Lower leg skin (tissue), 4 donors: ENCODE results near the gene PDE8A. TPM values are rescaled to one million over a fixed set of nuclear protein-coding genes. Genes with fewer than 3 reads are reported as not detected.

Experiments used
- DNase-seq, 2 donors: peaks; one replicate each; pipeline ENCODE4 v3.0.0-alpha.2; 2019; ENCODE audit warnings: low spot score in 2 of 2
- H3K4me3 ChIP-seq: fragments of 200-600 bp; sonication (generic); 2 replicates; pipeline ENCODE4 v1.5.1; 2017; ENCODE audit warnings: mild to moderate bottlenecking, low read depth; ENCODE audit not compliant: poor library complexity, severe bottlenecking
- POLR2A ChIP-seq, 2 donors: fragments of 450-650 bp; IDR thresholded peaks; one replicate each; pipeline ENCODE4 v1.6.1; 2016 to 2017; ENCODE audit warnings: antibody characterized with exemption in 2 of 2, mild to moderate bottlenecking in 1 of 2, moderate library complexity in 1 of 2
- WGBS, 2 donors: methylation state at CpG; one replicate each; pipeline ENCODE4 v1.1.5; 2018; 5-methylcytosine and 5-hydroxymethylcytosine counted together
- intact Hi-C: fragments of 100-400 bp; cut with DNase I; formaldehyde crosslinking; loops from one replicate; pipeline ENCODE4 v1.15.0; 2023; ENCODE audit warnings: low total_unique reads
- total RNA-seq, 4 donors: library from RNA; depleted of rRNA; stranded (reverse); fragments of >200 nt; gene quantifications; one replicate each; pipeline ENCODE4 v1.1.0, GENCODE V29; 2016
- TF ChIP-seq, protein P1 (sequence below), 3 donors: fragments of 450-650 bp; IDR thresholded peaks; one replicate each; pipeline ENCODE4 v1.5.1; 2016; ENCODE audit warnings: antibody characterized with exemption in 3 of 3, mild to moderate bottlenecking in 3 of 3, moderate library complexity in 2 of 3

Gene PDE8A
- total RNA-seq, 4 donors from 2014 or later: 14.7 to 23.1 (median 19.4) TPM

GRCh38 chr15:85120351-85121113 is 138.9 kb downstream of the PDE8A start:
- DNase-seq: no peak
- WGBS, 2 donors: 91% methylated on average over 4 of the region's 4 CpGs
- no peak overlapping the region for H3K4me3 ChIP-seq
- TF ChIP-seq, protein P1, sequence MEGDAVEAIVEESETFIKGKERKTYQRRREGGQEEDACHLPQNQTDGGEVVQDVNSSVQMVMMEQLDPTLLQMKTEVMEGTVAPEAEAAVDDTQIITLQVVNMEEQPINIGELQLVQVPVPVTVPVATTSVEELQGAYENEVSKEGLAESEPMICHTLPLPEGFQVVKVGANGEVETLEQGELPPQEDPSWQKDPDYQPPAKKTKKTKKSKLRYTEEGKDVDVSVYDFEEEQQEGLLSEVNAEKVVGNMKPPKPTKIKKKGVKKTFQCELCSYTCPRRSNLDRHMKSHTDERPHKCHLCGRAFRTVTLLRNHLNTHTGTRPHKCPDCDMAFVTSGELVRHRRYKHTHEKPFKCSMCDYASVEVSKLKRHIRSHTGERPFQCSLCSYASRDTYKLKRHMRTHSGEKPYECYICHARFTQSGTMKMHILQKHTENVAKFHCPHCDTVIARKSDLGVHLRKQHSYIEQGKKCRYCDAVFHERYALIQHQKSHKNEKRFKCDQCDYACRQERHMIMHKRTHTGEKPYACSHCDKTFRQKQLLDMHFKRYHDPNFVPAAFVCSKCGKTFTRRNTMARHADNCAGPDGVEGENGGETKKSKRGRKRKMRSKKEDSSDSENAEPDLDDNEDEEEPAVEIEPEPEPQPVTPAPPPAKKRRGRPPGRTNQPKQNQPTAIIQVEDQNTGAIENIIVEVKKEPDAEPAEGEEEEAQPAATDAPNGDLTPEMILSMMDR (IDR thresholded peaks at IDR 0.05): no peak
- TF ChIP-seq POLR2A (IDR thresholded peaks at IDR 0.05): no peak
- intact Hi-C loops: no loop called here

GRCh38 chr15:85124173-85124572 is 142.5 kb downstream of the PDE8A start:
- DNase-seq: no peak
- intact Hi-C loops: no loop called here
- WGBS, 2 donors: 90 to 94% methylated on average over 1 of the region's 1 CpG
- no peak overlapping the region for H3K4me3 ChIP-seq
- TF ChIP-seq, protein P1 (IDR thresholded peaks at IDR 0.05): no peak
- TF ChIP-seq POLR2A (IDR thresholded peaks at IDR 0.05): no peak

- TF ChIP-seq, protein P1 (IDR thresholded peaks at IDR 0.05): no peak
- no peak for TF ChIP-seq POLR2A (IDR thresholded peaks at IDR 0.05)
- no peak overlapping the region for H3K4me3 ChIP-seq
- WGBS, 2 donors: 76 to 83% methylated on average over 4 of the region's 4 CpGs
- intact Hi-C loops: no loop called here
- DNase-seq: no peak
Measured at GRCh38 chr15:85125056-85125661, 143.5 kb downstream of the PDE8A start.

DNA sequence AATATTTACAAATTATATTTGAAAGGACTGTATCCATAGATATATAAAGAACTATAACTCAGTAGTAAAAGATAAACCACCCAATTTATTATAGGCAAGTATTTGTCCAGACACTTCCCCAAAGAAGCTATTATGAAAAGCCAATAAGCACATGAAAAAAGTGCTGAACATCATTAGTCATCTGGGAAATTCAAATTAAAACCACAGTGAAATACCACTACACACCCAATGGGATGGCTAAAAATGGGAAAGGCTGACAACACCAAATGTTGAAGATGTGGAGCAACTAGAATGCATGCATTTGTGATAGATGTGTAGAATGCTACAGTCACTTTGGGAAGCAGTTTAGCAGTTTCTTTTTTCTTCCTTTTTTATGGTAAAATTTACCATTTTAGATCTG is 147.0 kb downstream of the PDE8A start:
- DNase-seq: no peak
- intact Hi-C loops: no loop called here
- TF ChIP-seq, protein P1 (IDR thresholded peaks at IDR 0.05): no peak
- TF ChIP-seq POLR2A (IDR thresholded peaks at IDR 0.05): no peak
- H3K4me3 ChIP-seq: no peak overlapping the region

GRCh38 chr15:85129881-85130280 is 148.2 kb downstream of the PDE8A start:
- H3K4me3 ChIP-seq: no peak overlapping the region
- TF ChIP-seq, protein P1 (IDR thresholded peaks at IDR 0.05): no peak
- no peak for TF ChIP-seq POLR2A (IDR thresholded peaks at IDR 0.05)
- no peak for DNase-seq
- intact Hi-C loops: no loop called here
- 63 to 74% methylated on average over 3 of the region's 3 CpGs for WGBS, 2 donors
